H1 (cell line): ENCODE results near the gene PACSIN2. TPM values are rescaled to one million over a fixed set of nuclear protein-coding genes. Genes with fewer than 3 reads are reported as not detected.

Experiments used
- ATF3 ChIP-seq: IDR thresholded peaks from 2 replicates; pipeline ENCODE4 v1.6.1; 2011; ENCODE audit warnings: low read depth, mild to moderate bottlenecking, low read length; ENCODE audit not compliant: insufficient read depth
- BCL11A ChIP-seq, 2 experiments: IDR thresholded peaks; one replicate each; pipeline ENCODE4 v1.6.1; 2011; ENCODE audit warnings: low read depth in 2 of 2, low read length in 2 of 2, mild to moderate bottlenecking in 2 of 2
- CBX8 ChIP-seq: fragments of 300-800, 300-1000 bp; sonication (generic); IDR thresholded peaks from 2 replicates; pipeline ENCODE4 v1.7.1; 2016; ENCODE audit warnings: low read depth, low read length, borderline replicate concordance
- CEBPB ChIP-seq: IDR thresholded peaks from 2 replicates; pipeline ENCODE4 v1.6.1; 2012; ENCODE audit warnings: low read depth, low read length
- CHD1 ChIP-seq: IDR thresholded peaks from 2 replicates; pipeline ENCODE4 v1.6.1; 2012; ENCODE audit warnings: low read depth, low read length, improper control_type of control experiment
- CREB1 ChIP-seq: IDR thresholded peaks from 2 replicates; pipeline ENCODE4 v1.6.1; 2012; ENCODE audit warnings: inconsistent platforms
- CTCF ChIP-seq, 3 experiments: IDR thresholded peaks; 1 replicate in 2 of 3; 2 replicates in 1 of 3; pipeline versions ENCODE4 v1.5.1 to v1.6.1; 2011; ENCODE audit warnings: low read length in 3 of 3, mild to moderate bottlenecking in 3 of 3, inconsistent platforms in 2 of 3, low read depth in 1 of 3, moderate library complexity in 1 of 3; ENCODE audit not compliant: insufficient read depth in 1 of 3; ENCODE audit errors: control extremely low read depth in 1 of 3
- E2F6 ChIP-seq: IDR thresholded peaks from 2 replicates; pipeline ENCODE4 v1.6.1; 2012; ENCODE audit warnings: inconsistent platforms
- EZH2 ChIP-seq: fragments of 200-600 bp; sonication (generic); IDR thresholded peaks from 2 replicates; pipeline ENCODE4 v1.7.1; 2012; ENCODE audit warnings: low read depth, mild to moderate bottlenecking, moderate library complexity, low read length, inconsistent platforms; ENCODE audit not compliant: severe bottlenecking
- KDM1A ChIP-seq: fragments of 200-600, 300-600 bp; sonication (generic); IDR thresholded peaks from 2 replicates; pipeline ENCODE4 v1.7.1; 2016; ENCODE audit warnings: mild to moderate bottlenecking, low read length, borderline replicate concordance
- KDM4A ChIP-seq: IDR thresholded peaks from one replicate; pipeline ENCODE4 v1.7.1; 2012; ENCODE audit warnings: low read depth, mild to moderate bottlenecking, moderate library complexity, low read length, inconsistent platforms; ENCODE audit not compliant: severe bottlenecking
- MAX ChIP-seq: IDR thresholded peaks from 2 replicates; pipeline ENCODE4 v1.6.1; 2012; ENCODE audit warnings: inconsistent platforms
- RNF2 ChIP-seq: fragments of 200-900, 300-1000 bp; sonication (generic); IDR thresholded peaks from 2 replicates; pipeline ENCODE4 v1.7.1; 2016; ENCODE audit warnings: borderline replicate concordance, low read depth, mild to moderate bottlenecking, antibody characterized with exemption, low read length; ENCODE audit not compliant: poor library complexity, severe bottlenecking; ENCODE audit errors: missing control alignments
- SIX5 ChIP-seq: IDR thresholded peaks from 2 replicates; pipeline ENCODE4 v1.6.1; 2011; ENCODE audit warnings: mild to moderate bottlenecking, low read depth, low read length
- SP1 ChIP-seq: IDR thresholded peaks from 2 replicates; pipeline ENCODE4 v1.6.1; 2011; ENCODE audit warnings: low read depth, low read length
- TAF1 ChIP-seq: IDR thresholded peaks from 2 replicates; pipeline ENCODE4 v1.6.1; 2011; ENCODE audit warnings: mild to moderate bottlenecking, low read depth, low read length
- TBP ChIP-seq: IDR thresholded peaks from 2 replicates; pipeline ENCODE4 v1.6.1; 2011; ENCODE audit warnings: low read depth, low read length, improper control_type of control experiment
- polyA plus RNA-seq, 7 experiments: library from polyadenylated mRNA; depleted of rRNA in 3 of 7; stranded (reverse) in 5 of 7; unstranded in 2 of 7; fragments of >200 nt in 5 of 7; fragments of 200-250 nt in 2 of 7; gene quantifications; 1 replicate in 5 of 7; 2 replicates in 1 of 7; 4 replicates in 1 of 7; pipeline versions ENCODE4 v1.2.1 to v1.2.3, GENCODE V29; 2011 to 2013; ENCODE audit warnings: missing spikeins in 2 of 7, mixed read lengths in 2 of 7
- total RNA-seq: library from RNA; stranded (reverse); fragmentation: NEBNext Ultra II Directional; extraction: Animal tissue kit (Norgen Biotek cat#: 25700); gene quantifications from 2 replicates; pipeline ENCODE4 v1.2.1, GENCODE V29; 2021
- TF ChIP-seq, protein P1 (sequence below): IDR thresholded peaks from 2 replicates; pipeline ENCODE4 v1.6.1; 2012; ENCODE audit warnings: low read length, inconsistent platforms

PACSIN2 gene
- total and polyA plus RNA-seq, 2 of the 8 experiments (the other 6 are each of a cell fraction or from before 2014, with no cell fraction given): 44.8 to 64.2 TPM

GRCh38 chr22:42856865-42857704 lies 157.9 kb downstream of the PACSIN2 start, which contains the start of gene ARFGAP3 (continued):
- 0 out of 2 replicates have a peak, but pooled peaks have one; percentile 13 for TF ChIP-seq TBP
- TF ChIP-seq MAX: peak; percentile 99
- TF ChIP-seq RNF2: peak; percentile 59
- TF ChIP-seq CTCF (IDR thresholded peaks at IDR 0.05; ENCODE audit: control extremely low read depth in 1 of 3, insufficient read depth in 1 of 3, low read depth in 1 of 3, low read length in 3 of 3): no peak
- TF ChIP-seq CBX8: no peak
- TF ChIP-seq, protein P1, sequence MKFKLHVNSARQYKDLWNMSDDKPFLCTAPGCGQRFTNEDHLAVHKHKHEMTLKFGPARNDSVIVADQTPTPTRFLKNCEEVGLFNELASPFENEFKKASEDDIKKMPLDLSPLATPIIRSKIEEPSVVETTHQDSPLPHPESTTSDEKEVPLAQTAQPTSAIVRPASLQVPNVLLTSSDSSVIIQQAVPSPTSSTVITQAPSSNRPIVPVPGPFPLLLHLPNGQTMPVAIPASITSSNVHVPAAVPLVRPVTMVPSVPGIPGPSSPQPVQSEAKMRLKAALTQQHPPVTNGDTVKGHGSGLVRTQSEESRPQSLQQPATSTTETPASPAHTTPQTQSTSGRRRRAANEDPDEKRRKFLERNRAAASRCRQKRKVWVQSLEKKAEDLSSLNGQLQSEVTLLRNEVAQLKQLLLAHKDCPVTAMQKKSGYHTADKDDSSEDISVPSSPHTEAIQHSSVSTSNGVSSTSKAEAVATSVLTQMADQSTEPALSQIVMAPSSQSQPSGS: no peak
- no peak for TF ChIP-seq CEBPB
- TF ChIP-seq KDM4A: peak; percentile 95
- peak; percentile 43; the same call in 1 of the 2 replicates for TF ChIP-seq SP1
- TF ChIP-seq CREB1: peak; percentile 90
- TF ChIP-seq KDM1A: no peak
- no peak for TF ChIP-seq TAF1
- TF ChIP-seq SIX5: no peak
- TF ChIP-seq EZH2: no peak
- TF ChIP-seq ATF3: no peak
- no peak for TF ChIP-seq BCL11A (IDR thresholded peaks at IDR 0.05; ENCODE audit: low read depth in 2 of 2, low read length in 2 of 2)
- no peak for TF ChIP-seq CHD1
- peak; percentile 99 for TF ChIP-seq E2F6
